Spinal cord (tissue), 4 donors: Measurements from ENCODE around the gene KRTDAP. TPM values are rescaled to one million over a fixed set of nuclear protein-coding genes. Genes with fewer than 3 reads are reported as not detected.

Experiments
- polyA plus RNA-seq, 2 donors: library from polyadenylated mRNA; unstranded; fragments of 120-200 nt; gene quantifications; one replicate each; pipeline ENCODE4 v1.2.1, GENCODE V29; 2013; ENCODE audit not compliant: insufficient read length in 2 of 2
- total RNA-seq, 2 donors: library from RNA; depleted of rRNA in 1 of 2; stranded (reverse); fragments of 120-200 nt in 1 of 2; fragments of >200 nt in 1 of 2; gene quantifications; one replicate each; pipeline versions ENCODE4 v1.2.3 to v1.2.4, GENCODE V29; 2013 to 2014

The KRTDAP gene
- total and polyA plus RNA-seq, 4 donors: not detected

Other genes starting within 250 kb of the KRTDAP start
- gene LSR, start 241.5 kb downstream of the KRTDAP start, total RNA-seq: 10 to 100 TPM in 1 of 2 donors, 1 to 10 TPM in 1; 2.0 to 29.4 TPM
- 10 to 100 TPM; 21.3 to 25.4 TPM for gene LSR, start 241.5 kb downstream of the KRTDAP start, polyA plus RNA-seq
- 10 to 100 TPM; 37.2 to 89.6 TPM for gene USF2, start 221.5 kb downstream of the KRTDAP start, total RNA-seq
- gene USF2, start 221.5 kb downstream of the KRTDAP start, polyA plus RNA-seq: 100 to 1,000 TPM; 235 to 258 TPM
- gene HAMP, start 207.9 kb downstream of the KRTDAP start, total RNA-seq: under 1 TPM in 1 of 2 donors, not detected in 1; 0.40 TPM
- gene HAMP, start 207.9 kb downstream of the KRTDAP start, polyA plus RNA-seq: under 1 TPM; 0.35 to 0.67 TPM
- gene MAG, start 198.3 kb downstream of the KRTDAP start, total RNA-seq: 100 to 1,000 TPM in 1 of 2 donors, 10 to 100 TPM in 1; 83.5 to 215 TPM
- 100 to 1,000 TPM; 249 to 261 TPM for gene MAG, start 198.3 kb downstream of the KRTDAP start, polyA plus RNA-seq
- 10 to 100 TPM in 1 of 2 donors, 1 to 10 TPM in 1; 9.4 to 13.5 TPM for gene CD22, start 161.3 kb downstream of the KRTDAP start, total RNA-seq
- gene CD22, start 161.3 kb downstream of the KRTDAP start, polyA plus RNA-seq: 10 to 100 TPM; 24.2 to 39.4 TPM
- gene FFAR1, start 142.6 kb downstream of the KRTDAP start, total RNA-seq: under 1 TPM in 1 of 2 donors, not detected in 1; 0.06 TPM
- under 1 TPM; 0.70 to 0.83 TPM for gene FFAR1, start 142.6 kb downstream of the KRTDAP start, polyA plus RNA-seq
- gene FFAR3, start 132.0 kb downstream of the KRTDAP start, total RNA-seq: under 1 TPM; 0.10 to 0.11 TPM
- not detected for gene FFAR3, start 132.0 kb downstream of the KRTDAP start, polyA plus RNA-seq
- not detected for gene GPR42, start 119.4 kb downstream of the KRTDAP start, total RNA-seq
- under 1 TPM in 1 of 2 donors, not detected in 1; 0.14 TPM for gene GPR42, start 119.4 kb downstream of the KRTDAP start, polyA plus RNA-seq
- gene FFAR2, start 42.2 kb downstream of the KRTDAP start, total RNA-seq: under 1 TPM; 0.11 to 0.69 TPM
- under 1 TPM; 0.29 to 0.50 TPM for gene FFAR2, start 42.2 kb downstream of the KRTDAP start, polyA plus RNA-seq
- gene DMKN, start 23.2 kb upstream of the KRTDAP start, total RNA-seq: 10 to 100 TPM; 10.4 to 49.0 TPM
- 10 to 100 TPM; 18.1 to 31.2 TPM for gene DMKN, start 23.2 kb upstream of the KRTDAP start, polyA plus RNA-seq
- under 1 TPM in 1 of 2 donors, not detected in 1; 0.06 TPM for gene SBSN, start 37.8 kb upstream of the KRTDAP start, total RNA-seq
- gene SBSN, start 37.8 kb upstream of the KRTDAP start, polyA plus RNA-seq: under 1 TPM; 0.17 to 0.50 TPM
- gene GAPDHS, start 43.0 kb upstream of the KRTDAP start, total RNA-seq: under 1 TPM in 1 of 2 donors, not detected in 1; 0.11 TPM
- gene GAPDHS, start 43.0 kb upstream of the KRTDAP start, polyA plus RNA-seq: not detected
- 100 to 1,000 TPM in 1 of 2 donors, 10 to 100 TPM in 1; 58.2 to 126 TPM for gene TMEM147, start 55.2 kb upstream of the KRTDAP start, total RNA-seq
- 100 to 1,000 TPM; 108 to 109 TPM for gene TMEM147, start 55.2 kb upstream of the KRTDAP start, polyA plus RNA-seq
- not detected for gene ATP4A, start 73.2 kb upstream of the KRTDAP start, total RNA-seq
- gene ATP4A, start 73.2 kb upstream of the KRTDAP start, polyA plus RNA-seq: under 1 TPM; 0.30 to 0.41 TPM
- not detected for gene PMIS2, start 95.7 kb upstream of the KRTDAP start, total RNA-seq
- gene PMIS2, start 95.7 kb upstream of the KRTDAP start, polyA plus RNA-seq: not detected
- gene HAUS5, start 122.3 kb upstream of the KRTDAP start, total RNA-seq: 10 to 100 TPM in 1 of 2 donors, 1 to 10 TPM in 1; 5.1 to 15.5 TPM
- gene HAUS5, start 122.3 kb upstream of the KRTDAP start, polyA plus RNA-seq: 10 to 100 TPM; 18.2 to 26.0 TPM
- 10 to 100 TPM; 18.1 to 55.3 TPM for gene RBM42, start 138.6 kb upstream of the KRTDAP start, total RNA-seq
- 10 to 100 TPM; 73.4 to 76.5 TPM for gene RBM42, start 138.6 kb upstream of the KRTDAP start, polyA plus RNA-seq
- gene ETV2, start 151.3 kb upstream of the KRTDAP start, total RNA-seq: 1 to 10 TPM in 1 of 2 donors, under 1 TPM in 1; 0.59 to 2.7 TPM
- 1 to 10 TPM; 4.0 to 4.6 TPM for gene ETV2, start 151.3 kb upstream of the KRTDAP start, polyA plus RNA-seq
- gene COX6B1, start 157.9 kb upstream of the KRTDAP start, total RNA-seq: 100 to 1,000 TPM; 321 to 628 TPM
- gene COX6B1, start 157.9 kb upstream of the KRTDAP start, polyA plus RNA-seq: 100 to 1,000 TPM; 378 to 396 TPM
- gene UPK1A, start 176.1 kb upstream of the KRTDAP start, total RNA-seq: not detected
- gene UPK1A, start 176.1 kb upstream of the KRTDAP start, polyA plus RNA-seq: under 1 TPM in 1 of 2 donors, not detected in 1; 0.21 TPM
- gene ZBTB32, start 214.1 kb upstream of the KRTDAP start, total RNA-seq: not detected
- gene ZBTB32, start 214.1 kb upstream of the KRTDAP start, polyA plus RNA-seq: under 1 TPM; 0.14 to 0.68 TPM
- 10 to 100 TPM in 1 of 2 donors, 1 to 10 TPM in 1; 8.2 to 15.3 TPM for gene KMT2B, start 227.5 kb upstream of the KRTDAP start, total RNA-seq
- gene KMT2B, start 227.5 kb upstream of the KRTDAP start, polyA plus RNA-seq: 10 to 100 TPM; 41.6 to 42.2 TPM